Kidney (tissue), 14 donors: Measurements from ENCODE around the gene ZG16B. TPM values are rescaled to one million over a fixed set of nuclear protein-coding genes. Genes with fewer than 3 reads are reported as not detected.

Source experiments
- DNase-seq, 5 donors: peaks; one replicate each; pipeline ENCODE4 v3.0.0-alpha.2; 2013 to 2020
- FAIRE-seq: peaks from 2 replicates; lab custom pipeline; 2012; peaks lifted over from hg19 to GRCh38; lab: Jason Lieb, UNC
- H3K27ac ChIP-seq, 2 donors: one replicate each; pipeline ENCODE4 v1.7.0; 2013; ENCODE audit warnings: low read depth in 2 of 2, low read length in 2 of 2, inconsistent platforms in 1 of 2
- H3K27me3 ChIP-seq: one replicate; pipeline ENCODE4 v1.7.1; 2013; ENCODE audit warnings: low read length, inconsistent platforms; ENCODE audit not compliant: control insufficient read depth, insufficient read depth
- H3K36me3 ChIP-seq, 3 donors: one replicate each; pipeline versions ENCODE4 v1.7.0 to v1.7.1; 2013; ENCODE audit warnings: low read length in 3 of 3, control low read depth in 1 of 3, inconsistent platforms in 1 of 3; ENCODE audit not compliant: insufficient read depth in 3 of 3, control insufficient read depth in 2 of 3
- H3K4me1 ChIP-seq, 3 donors: one replicate each; pipeline versions ENCODE4 v1.7.0 to v1.7.1; 2013; ENCODE audit warnings: low read length in 3 of 3, inconsistent platforms in 1 of 3, low read depth in 1 of 3; ENCODE audit not compliant: control insufficient read depth in 2 of 3, insufficient read depth in 2 of 3
- H3K4me3 ChIP-seq, 3 donors: one replicate each; pipeline versions ENCODE4 v1.7.0 to v1.8.1; 2013; ENCODE audit warnings: low read length in 3 of 3, control low read depth in 1 of 3, inconsistent platforms in 1 of 3
- H3K9ac ChIP-seq, 3 donors: one replicate each; pipeline versions ENCODE4 v1.7.0 to v1.7.1; 2013; ENCODE audit warnings: low read length in 3 of 3, control low read depth in 1 of 3, inconsistent platforms in 1 of 3
- H3K9me3 ChIP-seq, 3 donors: one replicate each; pipeline versions ENCODE4 v1.7.0 to v1.7.1; 2013; ENCODE audit warnings: low read length in 3 of 3, control low read depth in 1 of 3, inconsistent platforms in 1 of 3; ENCODE audit not compliant: control insufficient read depth in 2 of 3, insufficient read depth in 1 of 3
- intact Hi-C: fragments of 100-400 bp; cut with DNase I; formaldehyde crosslinking; loops from one replicate; pipeline ENCODE4 v1.11.1; 2022
- polyA plus RNA-seq: library from polyadenylated mRNA; stranded (reverse); fragments of 350-450 nt; fragmentation: Illumina TruSeq; extraction: RNeasy Lipid Tissue Mini Kit (QIAGEN cat#74804); gene quantifications from one replicate; pipeline ENCODE4 v1.2.3, GENCODE V29; 2014; ENCODE audit warnings: low read depth, low replicate concordance; ENCODE audit not compliant: insufficient read depth
- total RNA-seq: library from RNA; stranded (reverse); fragmentation: NEBNext Ultra II Directional; extraction: Animal tissue kit (Norgen Biotek cat#: 25700); gene quantifications from one replicate; pipeline ENCODE4 v1.2.1, GENCODE V29; 2021
- TF ChIP-seq, protein P1 (sequence below): IDR thresholded peaks from 3 replicates; pipeline ENCODE4 v1.5.1; 2012; ENCODE audit warnings: mild to moderate bottlenecking, moderate library complexity, borderline replicate concordance; ENCODE audit not compliant: insufficient read depth; ENCODE audit errors: extremely low read depth
- donor health status: control.
- donor health status: control.
- donor health status: control.
- donor health status: control.
- donor health status: control.
- donor health status: DM: yes; HTN: yes; CAD: no.
- donor health status: Normal renal cell carcinoma (clear cell type).

Gene ZG16B
- total and polyA plus RNA-seq, 2 donors from 2014 or later, result 0.69 to 0.98 TPM

DNA sequence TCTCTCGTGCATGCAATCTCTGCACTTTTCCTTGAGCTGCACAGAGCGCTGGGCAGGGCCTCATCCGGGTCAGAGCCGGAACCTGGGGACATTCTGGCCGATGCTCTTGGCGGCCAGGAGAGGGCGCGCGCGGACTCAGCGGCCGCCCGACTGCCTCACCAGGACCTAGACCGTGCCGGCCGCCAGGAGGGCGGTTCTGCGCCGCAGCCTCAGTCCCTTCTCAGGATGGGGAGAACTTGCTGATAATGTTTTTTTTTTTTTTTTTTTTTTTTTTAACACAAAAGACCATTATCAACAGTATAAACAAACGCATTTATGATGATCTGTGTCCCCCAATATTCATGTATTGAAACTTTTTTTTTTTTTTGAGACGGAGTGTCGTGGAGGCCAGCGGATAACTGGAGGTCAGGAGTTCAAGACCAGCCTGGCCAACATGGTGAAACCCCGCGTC lies 44.8 kb downstream of the ZG16B start:
- no peaks in the 10 kb centered on the region for H3K9me3 ChIP-seq
- no peak overlapping the region for H3K4me3 ChIP-seq
- H3K27ac ChIP-seq, result no peak overlapping the region
- peak overlapping the region in 1 of 3 donors; percentile 34 for H3K9ac ChIP-seq
- TF ChIP-seq, protein P1, sequence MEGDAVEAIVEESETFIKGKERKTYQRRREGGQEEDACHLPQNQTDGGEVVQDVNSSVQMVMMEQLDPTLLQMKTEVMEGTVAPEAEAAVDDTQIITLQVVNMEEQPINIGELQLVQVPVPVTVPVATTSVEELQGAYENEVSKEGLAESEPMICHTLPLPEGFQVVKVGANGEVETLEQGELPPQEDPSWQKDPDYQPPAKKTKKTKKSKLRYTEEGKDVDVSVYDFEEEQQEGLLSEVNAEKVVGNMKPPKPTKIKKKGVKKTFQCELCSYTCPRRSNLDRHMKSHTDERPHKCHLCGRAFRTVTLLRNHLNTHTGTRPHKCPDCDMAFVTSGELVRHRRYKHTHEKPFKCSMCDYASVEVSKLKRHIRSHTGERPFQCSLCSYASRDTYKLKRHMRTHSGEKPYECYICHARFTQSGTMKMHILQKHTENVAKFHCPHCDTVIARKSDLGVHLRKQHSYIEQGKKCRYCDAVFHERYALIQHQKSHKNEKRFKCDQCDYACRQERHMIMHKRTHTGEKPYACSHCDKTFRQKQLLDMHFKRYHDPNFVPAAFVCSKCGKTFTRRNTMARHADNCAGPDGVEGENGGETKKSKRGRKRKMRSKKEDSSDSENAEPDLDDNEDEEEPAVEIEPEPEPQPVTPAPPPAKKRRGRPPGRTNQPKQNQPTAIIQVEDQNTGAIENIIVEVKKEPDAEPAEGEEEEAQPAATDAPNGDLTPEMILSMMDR, result peak; percentile 91
- H3K27me3 ChIP-seq, result no peaks in the 10 kb centered on the region
- intact Hi-C loops, result no loop called here
- DNase-seq (peak; percentile 70 to 92 (median 84)), FAIRE-seq (peak; percentile 76)
- no peaks in the 10 kb centered on the region for H3K4me1 ChIP-seq
- no peaks in the 10 kb centered on the region for H3K36me3 ChIP-seq

DNA sequence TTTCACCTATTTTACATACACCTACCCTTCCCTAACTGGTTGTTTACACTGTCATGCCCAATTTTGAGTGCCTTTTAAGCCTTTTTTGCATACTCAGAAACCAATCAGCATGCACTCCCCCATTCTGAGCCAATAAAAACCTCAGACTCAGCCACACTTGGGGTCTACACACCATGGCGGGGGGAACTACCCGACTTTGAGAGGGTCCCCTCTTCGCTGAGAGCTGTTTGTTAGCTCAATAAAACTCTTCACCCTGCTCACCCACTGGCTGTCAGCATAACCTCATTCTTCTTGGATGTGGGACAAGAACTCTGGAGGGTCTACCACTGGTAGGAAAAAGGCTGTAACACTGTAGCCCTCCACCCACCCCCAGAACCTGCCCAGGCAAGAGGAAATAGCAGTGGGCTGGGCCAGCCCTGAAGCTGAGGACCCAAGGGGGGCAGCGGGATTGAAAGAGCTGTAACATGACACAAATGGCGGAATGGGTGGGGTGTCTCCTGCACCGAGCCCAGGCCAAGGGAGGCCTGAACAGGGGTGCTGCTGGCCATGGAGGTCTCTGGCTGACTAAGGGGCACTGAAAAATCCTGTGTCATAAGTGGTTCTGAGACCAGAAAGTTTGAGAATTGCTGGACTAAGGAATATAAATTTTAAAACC lies 49.9 kb downstream of the ZG16B start:
- peaks cover 0 to 7% (median 6%) of the 10 kb centered on the region in 3 donors for H3K4me1 ChIP-seq
- TF ChIP-seq, protein P1, result no peak
- no peaks in the 10 kb centered on the region for H3K36me3 ChIP-seq
- no peak overlapping the region for H3K9ac ChIP-seq
- FAIRE-seq (no peak), DNase-seq (peak in 1 of 5 donors; percentile 49)
- no peak overlapping the region for H3K27ac ChIP-seq
- H3K9me3 ChIP-seq, result no peaks in the 10 kb centered on the region
- intact Hi-C loops, result no loop called here
- H3K27me3 ChIP-seq, result no peaks in the 10 kb centered on the region
- no peak overlapping the region for H3K4me3 ChIP-seq

Other genes with a start within 250 kb of the ZG16B start
- 19.9 TPM for gene KCTD5, start 147.8 kb upstream of the ZG16B start, total RNA-seq
- 12.8 TPM for gene KCTD5, start 147.8 kb upstream of the ZG16B start, polyA plus RNA-seq
- gene PRSS27, start 110.1 kb upstream of the ZG16B start, total RNA-seq, result 2.1 TPM
- 0.41 TPM for gene PRSS27, start 110.1 kb upstream of the ZG16B start, polyA plus RNA-seq
- gene SRRM2, start 77.7 kb upstream of the ZG16B start, total RNA-seq, result 621 TPM
- gene SRRM2, start 77.7 kb upstream of the ZG16B start, polyA plus RNA-seq, result 386 TPM
- gene ELOB, start 53.0 kb upstream of the ZG16B start, total RNA-seq, result 226 TPM
- 836 TPM for gene ELOB, start 53.0 kb upstream of the ZG16B start, polyA plus RNA-seq
- gene PRSS33, start 42.7 kb upstream of the ZG16B start, total RNA-seq, result not detected
- not detected for gene PRSS33, start 42.7 kb upstream of the ZG16B start, polyA plus RNA-seq
- not detected for gene PRSS41, start 31.8 kb upstream of the ZG16B start, total RNA-seq
- gene PRSS41, start 31.8 kb upstream of the ZG16B start, polyA plus RNA-seq, result not detected
- 0.54 TPM for gene PRSS21, start 13.1 kb upstream of the ZG16B start, total RNA-seq
- gene PRSS21, start 13.1 kb upstream of the ZG16B start, polyA plus RNA-seq, result not detected
- 30.8 TPM for gene PRSS22, start 27.9 kb downstream of the ZG16B start, total RNA-seq
- 11.0 TPM for gene PRSS22, start 27.9 kb downstream of the ZG16B start, polyA plus RNA-seq
- 31.3 TPM for gene FLYWCH2, start 52.9 kb downstream of the ZG16B start, total RNA-seq
- 52.5 TPM for gene FLYWCH2, start 52.9 kb downstream of the ZG16B start, polyA plus RNA-seq
- gene FLYWCH1, start 81.6 kb downstream of the ZG16B start, total RNA-seq, result 36.8 TPM
- gene FLYWCH1, start 81.6 kb downstream of the ZG16B start, polyA plus RNA-seq, result 24.5 TPM
- not detected for gene KREMEN2, start 134.0 kb downstream of the ZG16B start, total RNA-seq
- gene KREMEN2, start 134.0 kb downstream of the ZG16B start, polyA plus RNA-seq, result not detected
- gene PAQR4, start 139.0 kb downstream of the ZG16B start, total RNA-seq, result 5.9 TPM
- gene PAQR4, start 139.0 kb downstream of the ZG16B start, polyA plus RNA-seq, result 3.5 TPM
- gene PKMYT1, start 150.1 kb downstream of the ZG16B start, total RNA-seq, result 2.2 TPM
- 0.97 TPM for gene PKMYT1, start 150.1 kb downstream of the ZG16B start, polyA plus RNA-seq
- gene CLDN9, start 182.6 kb downstream of the ZG16B start, total RNA-seq, result 0.60 TPM
- gene CLDN9, start 182.6 kb downstream of the ZG16B start, polyA plus RNA-seq, result not detected
- gene CLDN6, start 187.9 kb downstream of the ZG16B start, total RNA-seq, result 0.47 TPM
- not detected for gene CLDN6, start 187.9 kb downstream of the ZG16B start, polyA plus RNA-seq
- 114 TPM for gene TNFRSF12A, start 190.1 kb downstream of the ZG16B start, total RNA-seq
- 87.3 TPM for gene TNFRSF12A, start 190.1 kb downstream of the ZG16B start, polyA plus RNA-seq
- gene HCFC1R1, start 193.6 kb downstream of the ZG16B start, total RNA-seq, result 61.3 TPM
- 332 TPM for gene HCFC1R1, start 193.6 kb downstream of the ZG16B start, polyA plus RNA-seq
- gene THOC6, start 193.7 kb downstream of the ZG16B start, total RNA-seq, result 26.1 TPM
- 21.2 TPM for gene THOC6, start 193.7 kb downstream of the ZG16B start, polyA plus RNA-seq
- gene BICDL2, start 206.6 kb downstream of the ZG16B start, total RNA-seq, result 12.1 TPM
- 2.9 TPM for gene BICDL2, start 206.6 kb downstream of the ZG16B start, polyA plus RNA-seq
- gene MMP25, start 216.3 kb downstream of the ZG16B start, total RNA-seq, result 1.7 TPM
- 0.65 TPM for gene MMP25, start 216.3 kb downstream of the ZG16B start, polyA plus RNA-seq
- gene IL32, start 235.3 kb downstream of the ZG16B start, total RNA-seq, result 181 TPM
- 495 TPM for gene IL32, start 235.3 kb downstream of the ZG16B start, polyA plus RNA-seq